Cardiac fibroblast (primary cell): Measurements from ENCODE around the gene PCDHB12.
A peak's percentile ranks its signal among the peaks of the same experiment; 100 is the strongest.

ENCODE experiments used
- DNase-seq, 2 donors: peaks; one replicate each; pipeline versions ENCODE4 v3.0.0 to v3.0.0-alpha.2; 2010; ENCODE audit warnings: low read depth in 2 of 2
- H3K4me3 ChIP-seq, 2 donors: replicated peaks in 1 of 2; 1 replicate in 1 of 2; 2 replicates in 1 of 2; pipeline ENCODE4 v1.5.1; 2011; ENCODE audit warnings: low read depth in 2 of 2, low read length in 2 of 2, mild to moderate bottlenecking in 2 of 2, moderate library complexity in 1 of 2
- CTCF ChIP-seq: IDR thresholded peaks from one replicate; pipeline ENCODE4 v1.5.1; 2011; ENCODE audit warnings: low read depth, mild to moderate bottlenecking, low read length, inconsistent platforms

PCDHB12 gene

GRCh38 chr5:141258464-141258863, 49.9 kb downstream of the PCDHB12 start:
- no peak overlapping the region for H3K4me3 ChIP-seq
- TF ChIP-seq CTCF: no peak
- no peak for DNase-seq

GRCh38 chr5:141258948-141259347, 50.4 kb downstream of the PCDHB12 start:
- TF ChIP-seq CTCF: no peak
- H3K4me3 ChIP-seq: no peak overlapping the region
- peak in 1 of 2 donors; percentile 0 for DNase-seq

DNA sequence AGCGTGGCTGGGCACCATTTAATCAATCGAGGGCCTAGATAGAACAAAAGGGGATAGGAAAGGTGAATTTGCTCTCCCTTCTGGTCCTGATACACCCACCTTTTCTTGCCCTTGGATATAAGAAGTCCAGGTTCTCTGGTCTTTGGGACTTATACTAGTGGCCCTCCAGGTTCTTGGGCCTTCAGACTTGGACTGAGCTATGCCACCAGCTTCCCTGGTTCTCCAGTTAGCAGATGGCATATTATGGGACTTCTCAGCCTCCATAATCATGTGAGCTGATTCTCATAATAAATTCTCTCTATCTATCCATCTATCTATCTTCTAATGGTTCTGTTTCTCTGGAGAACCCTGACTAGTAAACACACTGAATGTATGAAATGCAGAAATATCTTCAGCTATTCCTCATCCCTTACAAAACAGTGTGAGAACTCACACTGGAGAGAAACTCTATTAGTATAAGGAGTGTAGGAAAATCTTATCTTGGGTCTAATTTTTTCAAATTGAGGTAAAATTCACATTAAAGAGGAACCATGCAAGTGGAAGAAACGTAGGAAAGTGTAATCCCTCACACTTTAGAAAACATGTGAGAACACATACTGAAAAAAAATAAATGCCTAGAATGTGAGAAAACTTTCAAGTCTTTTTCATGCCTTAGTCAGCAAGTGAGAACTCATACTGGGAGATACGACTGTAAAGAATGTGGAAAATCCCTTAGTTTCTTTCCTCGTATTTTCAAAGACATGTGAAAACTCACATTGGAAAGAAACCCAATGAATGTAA, 52.1 kb downstream of the PCDHB12 start:
- TF ChIP-seq CTCF: no peak
- DNase-seq: peak in 1 of 2 donors; percentile 19
- H3K4me3 ChIP-seq: no peak overlapping the region

GRCh38 chr5:141261238-141261546, 52.7 kb downstream of the PCDHB12 start:
- no peak overlapping the region for H3K4me3 ChIP-seq
- no peak for DNase-seq
- TF ChIP-seq CTCF: no peak
